ENCODE results near the gene CD200R1. TPM values are rescaled to one million over a fixed set of nuclear protein-coding genes. Genes with fewer than 3 reads are reported as not detected.

The CD200R1 gene
- total RNA-seq, 2 donors from 2014 or later, result 5.7 to 6.7 TPM

- H3K27ac Mint-ChIP-seq, result peak overlapping the region; percentile 7
- no peaks in the 10 kb centered on the region for H3K36me3 Mint-ChIP-seq (ENCODE audit: low read depth)
- no peak for ATAC-seq (replicated peaks)
These were observed 12.9 kb upstream of the CD200R1 start for GRCh38 chr3:112987710-112988334.

GRCh38 chr3:112984485-112984884, 9.6 kb upstream of the CD200R1 start:
- Mint-ChIP-seq H3K9me3 (no peaks in the 10 kb centered on the region), H3K36me3 (ENCODE audit: low read depth) (no peaks in the 10 kb centered on the region), H3K4me3 (no peak overlapping the region), H3K27ac (peak overlapping the region; percentile 26), H3K4me1 (peaks cover 23% of the 10 kb centered on the region), H3K27me3 (no peaks in the 10 kb centered on the region)
- peak; percentile 63 for ATAC-seq (replicated peaks)

More at GRCh38 chr3:112987710-112988334, 12.9 kb upstream of the CD200R1 start:
- Mint-ChIP-seq H3K4me1 (peaks cover 31% of the 10 kb centered on the region), H3K27me3 (no peaks in the 10 kb centered on the region), H3K9me3 (no peaks in the 10 kb centered on the region), H3K4me3 (peak overlapping the region; percentile 37)

- H3K36me3 Mint-ChIP-seq (ENCODE audit: low read depth), result no peaks in the 10 kb centered on the region
- peak overlapping the region; percentile 43 for H3K27ac Mint-ChIP-seq
- H3K4me1 Mint-ChIP-seq, result peaks cover 29% of the 10 kb centered on the region
- ATAC-seq (replicated peaks), result no peak
- H3K4me3 Mint-ChIP-seq, result peak overlapping the region; percentile 22
- no peaks in the 10 kb centered on the region for H3K9me3 Mint-ChIP-seq
- no peaks in the 10 kb centered on the region for H3K27me3 Mint-ChIP-seq
These were observed 7.8 kb upstream of the CD200R1 start for GRCh38 chr3:112982710-112983109.

GRCh38 chr3:112980080-112980479, 5.2 kb upstream of the CD200R1 start:
- Mint-ChIP-seq H3K27ac (no peak overlapping the region), H3K9me3 (no peaks in the 10 kb centered on the region), H3K27me3 (no peaks in the 10 kb centered on the region), H3K4me1 (peaks cover 30% of the 10 kb centered on the region), H3K36me3 (ENCODE audit: low read depth) (no peaks in the 10 kb centered on the region), H3K4me3 (no peak overlapping the region)
- no peak for ATAC-seq (replicated peaks)

GRCh38 chr3:112979244-112979832, 4.4 kb upstream of the CD200R1 start:
- peak overlapping the region; percentile 3 for H3K4me3 Mint-ChIP-seq
- no peaks in the 10 kb centered on the region for H3K36me3 Mint-ChIP-seq (ENCODE audit: low read depth)
- H3K4me1 Mint-ChIP-seq, result peaks cover 31% of the 10 kb centered on the region
- no peaks in the 10 kb centered on the region for H3K27me3 Mint-ChIP-seq
- H3K27ac Mint-ChIP-seq, result no peak overlapping the region
- no peaks in the 10 kb centered on the region for H3K9me3 Mint-ChIP-seq
- ATAC-seq (replicated peaks), result no peak

- Mint-ChIP-seq H3K27ac (peak overlapping the region; percentile 62), H3K9me3 (no peaks in the 10 kb centered on the region), H3K36me3 (ENCODE audit: low read depth) (no peaks in the 10 kb centered on the region), H3K4me3 (peak overlapping the region; percentile 93), H3K4me1 (peaks cover 34% of the 10 kb centered on the region), H3K27me3 (no peaks in the 10 kb centered on the region)
- no peak for ATAC-seq (replicated peaks)
These were observed 2.0 kb upstream of the CD200R1 start for GRCh38 chr3:112976953-112977352.

- H3K4me1 Mint-ChIP-seq, result peaks cover 40% of the 10 kb centered on the region
- no peaks in the 10 kb centered on the region for H3K27me3 Mint-ChIP-seq
- H3K36me3 Mint-ChIP-seq (ENCODE audit: low read depth), result no peaks in the 10 kb centered on the region
- H3K9me3 Mint-ChIP-seq, result no peaks in the 10 kb centered on the region
- ATAC-seq (replicated peaks), result no peak
- H3K4me3 Mint-ChIP-seq, result peak overlapping the region; percentile 93
- peak overlapping the region; percentile 58 for H3K27ac Mint-ChIP-seq
These were observed 1.1 kb upstream of the CD200R1 start for GRCh38 chr3:112976001-112976400.

- H3K27ac Mint-ChIP-seq, result peak overlapping the region; percentile 91
- peak; percentile 31 for ATAC-seq (replicated peaks)
- H3K4me1 Mint-ChIP-seq, result peaks cover 42% of the 10 kb centered on the region
- no peaks in the 10 kb centered on the region for H3K36me3 Mint-ChIP-seq (ENCODE audit: low read depth)
- peak overlapping the region; percentile 93 for H3K4me3 Mint-ChIP-seq
- no peaks in the 10 kb centered on the region for H3K27me3 Mint-ChIP-seq
- H3K9me3 Mint-ChIP-seq, result no peaks in the 10 kb centered on the region
These were observed 755 bp downstream of the CD200R1 start for GRCh38 chr3:112974178-112974517.

GRCh38 chr3:112973325-112974177, 1.4 kb downstream of the CD200R1 start:
- Mint-ChIP-seq H3K36me3 (ENCODE audit: low read depth) (no peaks in the 10 kb centered on the region), H3K27me3 (no peaks in the 10 kb centered on the region), H3K27ac (peak overlapping the region; percentile 91), H3K4me3 (peak overlapping the region; percentile 93), H3K9me3 (no peaks in the 10 kb centered on the region), H3K4me1 (peaks cover 39% of the 10 kb centered on the region)
- peak; percentile 84 for ATAC-seq (replicated peaks)

GRCh38 chr3:112972158-112972557, 2.7 kb downstream of the CD200R1 start:
- ATAC-seq (replicated peaks), result no peak
- no peaks in the 10 kb centered on the region for H3K9me3 Mint-ChIP-seq
- H3K27ac Mint-ChIP-seq, result no peak overlapping the region
- H3K36me3 Mint-ChIP-seq (ENCODE audit: low read depth), result peaks cover under 1% of the 10 kb centered on the region
- H3K4me3 Mint-ChIP-seq, result peak overlapping the region; percentile 93
- no peaks in the 10 kb centered on the region for H3K27me3 Mint-ChIP-seq
- H3K4me1 Mint-ChIP-seq, result peaks cover 44% of the 10 kb centered on the region

GRCh38 chr3:112967828-112968227, 7.1 kb downstream of the CD200R1 start:
- Mint-ChIP-seq H3K27me3 (no peaks in the 10 kb centered on the region), H3K36me3 (ENCODE audit: low read depth) (peaks cover 29% of the 10 kb centered on the region), H3K4me1 (peaks cover 32% of the 10 kb centered on the region), H3K9me3 (peaks cover 12% of the 10 kb centered on the region), H3K27ac (peak overlapping the region; percentile 64), H3K4me3 (peak overlapping the region; percentile 66)
- ATAC-seq (replicated peaks), result peak; percentile 37

- no peaks in the 10 kb centered on the region for H3K27me3 Mint-ChIP-seq
- peak overlapping the region; percentile 66 for H3K4me3 Mint-ChIP-seq
- H3K27ac Mint-ChIP-seq, result peak overlapping the region; percentile 64
- H3K36me3 Mint-ChIP-seq (ENCODE audit: low read depth), result peaks cover 30% of the 10 kb centered on the region
- ATAC-seq (replicated peaks), result peak; percentile 50
- peaks cover 32% of the 10 kb centered on the region for H3K4me1 Mint-ChIP-seq
- peaks cover 12% of the 10 kb centered on the region for H3K9me3 Mint-ChIP-seq
These were observed 7.5 kb downstream of the CD200R1 start for GRCh38 chr3:112967425-112967824.

- Mint-ChIP-seq H3K9me3 (peaks cover 12% of the 10 kb centered on the region), H3K4me1 (peaks cover 30% of the 10 kb centered on the region), H3K4me3 (peak overlapping the region; percentile 66), H3K27me3 (no peaks in the 10 kb centered on the region), H3K36me3 (ENCODE audit: low read depth) (peaks cover 31% of the 10 kb centered on the region), H3K27ac (peak overlapping the region; percentile 64)
- no peak for ATAC-seq (replicated peaks)
These were observed 8.3 kb downstream of the CD200R1 start for GRCh38 chr3:112966633-112967032.

- no peaks in the 10 kb centered on the region for H3K27me3 Mint-ChIP-seq
- H3K9me3 Mint-ChIP-seq, result peaks cover 12% of the 10 kb centered on the region
- H3K36me3 Mint-ChIP-seq (ENCODE audit: low read depth), result peaks cover 35% of the 10 kb centered on the region
- no peak overlapping the region for H3K4me3 Mint-ChIP-seq
- no peak for ATAC-seq (replicated peaks)
- no peak overlapping the region for H3K27ac Mint-ChIP-seq
- peaks cover 26% of the 10 kb centered on the region for H3K4me1 Mint-ChIP-seq
These were observed 9.2 kb downstream of the CD200R1 start for GRCh38 chr3:112965656-112966055.

- Mint-ChIP-seq H3K4me3 (no peak overlapping the region), H3K27ac (no peak overlapping the region), H3K27me3 (no peaks in the 10 kb centered on the region), H3K4me1 (peaks cover 31% of the 10 kb centered on the region), H3K9me3 (peaks cover 12% of the 10 kb centered on the region), H3K36me3 (ENCODE audit: low read depth) (peaks cover 35% of the 10 kb centered on the region)
- no peak for ATAC-seq (replicated peaks)
These were observed 11.2 kb downstream of the CD200R1 start for GRCh38 chr3:112963683-112964082.
